Middle frontal gyrus (tissue), 1 donor: ENCODE measurements around the gene EBLN1.
"Not testable (repeated sequence)": the region's sequence is repeated elsewhere in the genome, so short reads cannot be mapped to it uniquely, and the experiment has no call there.

ENCODE experiments used
- DNase-seq: peaks from one replicate; pipeline ENCODE4 v3.0.0-alpha.2; 2015; ENCODE audit warnings: low spot score; ENCODE audit errors: extremely low spot score

The EBLN1 gene

GRCh38 chr10:22228167-22228938 lies 10.5 kb upstream of the EBLN1 start:
- DNase-seq = no peak

- DNase-seq = no peak
Measured at GRCh38 chr10:22226599-22226998, 8.8 kb upstream of the EBLN1 start.

DNA sequence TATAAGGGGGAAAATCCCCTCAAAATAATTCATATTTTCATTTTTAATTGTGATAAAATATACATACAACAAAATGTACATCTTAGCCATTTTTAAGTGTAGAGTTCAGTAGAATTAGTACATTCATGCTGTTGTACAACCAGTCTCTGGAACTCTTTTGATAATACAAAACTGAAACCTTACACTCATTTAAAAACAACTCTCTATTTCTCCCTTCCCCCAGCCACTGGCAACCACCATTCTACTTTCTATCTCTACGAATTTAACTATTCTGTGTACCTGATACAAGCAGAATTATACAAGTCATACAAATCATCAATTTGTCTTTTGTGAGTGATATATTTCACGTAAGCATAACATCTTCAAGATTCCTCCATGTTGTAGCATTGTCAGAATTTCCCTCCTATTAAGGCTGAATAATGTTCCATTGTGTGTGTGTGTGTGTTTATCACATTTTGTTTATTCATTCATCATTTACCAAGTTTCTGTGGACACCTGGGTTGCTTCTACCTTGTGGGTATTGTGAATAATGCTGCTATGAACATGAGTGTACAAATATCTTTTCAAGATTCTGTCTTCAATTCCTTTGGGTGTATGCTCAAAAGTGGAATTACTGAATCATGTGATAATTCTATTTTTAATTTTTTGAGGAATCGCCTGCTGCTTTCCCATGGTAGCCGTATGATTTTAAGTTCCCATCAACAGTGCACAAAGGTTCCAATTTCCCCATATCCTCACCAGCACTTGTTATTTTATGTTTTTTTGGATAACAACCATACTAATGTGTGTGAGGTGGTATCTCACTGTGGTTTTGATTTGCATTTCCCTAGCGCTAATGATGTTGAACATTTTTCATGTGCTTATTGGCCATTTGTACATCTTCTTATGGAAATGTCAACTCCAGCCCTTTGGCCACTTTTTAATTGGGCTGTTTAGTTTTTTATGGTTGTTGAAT lies 4.7 kb upstream of the EBLN1 start:
- no peak for DNase-seq

- DNase-seq = no peak
Measured at GRCh38 chr10:22219308-22219707, 1.5 kb upstream of the EBLN1 start.

DNA sequence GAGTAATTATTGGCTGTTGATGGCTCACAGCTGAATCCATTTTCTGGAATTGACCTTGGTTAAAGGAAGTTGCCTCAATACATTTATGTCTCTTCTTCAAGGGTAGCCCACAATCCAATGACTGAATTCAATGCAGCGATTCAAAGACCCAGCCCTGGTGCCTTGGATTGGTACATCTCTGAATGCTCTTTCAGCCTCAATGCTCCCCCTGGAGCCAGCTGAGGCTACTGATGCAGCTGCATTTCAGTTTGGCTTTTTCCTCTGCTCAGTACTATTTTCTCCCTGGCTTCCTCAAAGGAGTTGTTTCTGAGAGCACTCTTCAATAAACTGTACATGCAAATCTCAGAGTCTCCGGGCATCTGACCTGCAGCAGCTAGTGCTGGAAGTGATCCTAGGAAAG lies 633 bp upstream of the EBLN1 start:
- no peak for DNase-seq

- not testable (repeated sequence) for DNase-seq
Measured at GRCh38 chr10:22217084-22217483, 731 bp downstream of the EBLN1 start.

DNA sequence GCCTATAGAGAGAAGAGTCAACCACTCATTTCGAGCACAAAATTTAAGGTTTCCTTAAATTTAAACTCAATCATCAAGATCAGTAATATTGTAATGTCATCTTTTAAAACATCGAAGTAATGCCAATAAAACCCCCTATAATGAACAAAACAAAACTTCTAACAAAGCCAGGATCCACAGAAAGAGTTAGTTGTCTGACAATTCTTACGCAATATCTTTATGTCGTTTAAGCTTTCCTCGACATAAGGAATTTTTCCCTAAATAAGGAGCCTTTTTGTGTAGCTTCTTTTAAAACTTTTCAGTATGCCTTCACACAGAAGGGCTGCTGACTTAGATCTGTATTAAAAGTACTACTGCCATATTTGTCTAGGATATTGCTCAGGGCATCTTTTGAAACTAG lies 7.5 kb downstream of the EBLN1 start:
- no peak for DNase-seq

- no peak for DNase-seq
Measured at GRCh38 chr10:22193945-22194344, 23.9 kb downstream of the EBLN1 start.

- no peak for DNase-seq
Measured at GRCh38 chr10:22185586-22185985, 32.2 kb downstream of the EBLN1 start.

GRCh38 chr10:22183771-22184461 lies 33.9 kb downstream of the EBLN1 start:
- DNase-seq = no peak

GRCh38 chr10:22180724-22181123 lies 37.1 kb downstream of the EBLN1 start:
- DNase-seq = no peak

GRCh38 chr10:22174442-22174841 lies 43.4 kb downstream of the EBLN1 start:
- no peak for DNase-seq

DNA sequence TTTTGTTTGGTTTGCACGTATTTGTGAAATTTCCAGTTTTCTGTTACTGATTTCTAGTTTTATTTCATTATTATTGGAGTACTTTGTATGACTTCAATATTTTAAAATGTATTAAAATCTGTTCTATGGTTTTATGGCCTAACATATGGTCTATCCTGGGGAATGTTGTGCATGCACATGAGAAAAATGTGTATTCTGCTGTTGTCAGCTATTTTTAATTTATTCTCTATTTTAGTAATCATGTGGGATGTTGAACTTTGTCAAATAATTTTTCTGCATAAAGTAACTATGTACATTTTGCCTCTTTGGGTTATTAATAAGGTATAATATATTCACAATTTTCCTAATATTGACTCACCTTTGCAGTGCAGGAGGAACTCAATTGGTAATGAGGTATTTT lies 46.7 kb downstream of the EBLN1 start:
- DNase-seq = no peak

DNA sequence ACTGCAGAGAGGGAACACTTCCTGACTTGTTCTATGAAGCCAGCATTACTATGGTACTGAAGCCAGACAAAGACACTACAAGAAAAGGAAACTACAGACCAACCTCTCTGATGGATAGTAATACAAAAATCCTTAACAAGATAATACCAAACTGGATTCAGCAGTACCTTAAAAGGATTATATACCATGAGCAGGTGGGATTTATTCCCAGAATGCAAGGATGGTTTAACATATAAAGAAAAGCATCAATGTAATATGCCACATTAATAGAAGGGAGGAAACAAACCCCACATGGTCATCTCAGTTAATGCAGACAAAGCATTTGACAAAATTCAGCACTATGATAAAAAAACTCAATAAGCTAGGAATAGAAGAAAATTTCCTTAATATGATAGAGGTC lies 47.2 kb downstream of the EBLN1 start:
- no peak for DNase-seq

DNA sequence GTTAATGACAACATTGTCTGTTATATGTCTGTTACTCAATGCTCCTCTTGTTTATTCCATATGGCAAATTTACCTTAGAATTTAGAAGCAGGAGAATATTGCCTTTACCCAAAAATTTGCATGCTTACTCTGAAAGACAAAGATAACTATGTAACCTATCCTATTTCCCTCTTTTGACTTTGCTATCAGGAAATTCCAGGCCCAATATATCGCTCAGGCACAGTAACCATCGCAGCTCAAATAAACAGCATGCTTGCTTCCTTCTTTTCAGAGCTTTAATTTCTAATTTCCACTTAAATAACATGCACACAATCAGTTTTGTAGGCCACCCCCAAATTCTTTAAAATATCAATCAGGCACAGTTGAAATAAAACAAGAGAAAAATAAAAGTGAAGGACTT lies 57.8 kb downstream of the EBLN1 start:
- no peak for DNase-seq

- DNase-seq = no peak
Measured at GRCh38 chr10:22159180-22159579, 58.6 kb downstream of the EBLN1 start.
